22Rv1 (cell line): Measurements from ENCODE around the gene ZNF444.

ENCODE experiments used
- H3K27ac ChIP-seq: fragments of 450-650 bp; 2 replicates; pipeline ENCODE4 v1.5.1; 2017
- ZFX ChIP-seq: fragments of 450-650 bp; IDR thresholded peaks from 2 replicates; pipeline ENCODE4 v1.6.1; 2017; ENCODE audit warnings: antibody characterized with exemption, borderline replicate concordance
- TF ChIP-seq, protein P1 (sequence below): fragments of 450-650 bp; IDR thresholded peaks from 2 replicates; pipeline ENCODE4 v1.5.1; 2017; ENCODE audit warnings: mild to moderate bottlenecking

Gene ZNF444

DNA sequence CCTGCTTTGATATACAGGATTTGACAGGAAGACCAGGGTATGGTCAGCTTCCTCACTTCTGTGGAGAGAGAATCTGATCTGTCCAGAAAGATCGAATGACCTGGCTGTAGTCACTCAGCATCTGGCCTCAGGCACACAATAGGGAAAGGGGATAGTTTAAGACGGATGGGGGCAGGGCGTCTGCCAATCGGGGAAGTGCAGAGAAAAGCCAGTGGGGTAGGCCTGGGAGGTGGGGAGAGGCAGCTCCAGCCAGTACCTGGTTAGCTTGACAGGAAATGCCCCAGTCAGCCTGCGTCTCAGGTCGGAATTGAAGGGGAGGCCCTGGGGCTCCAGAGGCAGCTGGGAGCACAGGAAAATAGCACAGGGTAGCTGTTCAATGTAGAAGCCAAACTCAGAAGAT lies 12.4 kb downstream of the ZNF444 start:
- no peak overlapping the region for H3K27ac ChIP-seq
- TF ChIP-seq ZFX = no peak
- TF ChIP-seq, protein P1, sequence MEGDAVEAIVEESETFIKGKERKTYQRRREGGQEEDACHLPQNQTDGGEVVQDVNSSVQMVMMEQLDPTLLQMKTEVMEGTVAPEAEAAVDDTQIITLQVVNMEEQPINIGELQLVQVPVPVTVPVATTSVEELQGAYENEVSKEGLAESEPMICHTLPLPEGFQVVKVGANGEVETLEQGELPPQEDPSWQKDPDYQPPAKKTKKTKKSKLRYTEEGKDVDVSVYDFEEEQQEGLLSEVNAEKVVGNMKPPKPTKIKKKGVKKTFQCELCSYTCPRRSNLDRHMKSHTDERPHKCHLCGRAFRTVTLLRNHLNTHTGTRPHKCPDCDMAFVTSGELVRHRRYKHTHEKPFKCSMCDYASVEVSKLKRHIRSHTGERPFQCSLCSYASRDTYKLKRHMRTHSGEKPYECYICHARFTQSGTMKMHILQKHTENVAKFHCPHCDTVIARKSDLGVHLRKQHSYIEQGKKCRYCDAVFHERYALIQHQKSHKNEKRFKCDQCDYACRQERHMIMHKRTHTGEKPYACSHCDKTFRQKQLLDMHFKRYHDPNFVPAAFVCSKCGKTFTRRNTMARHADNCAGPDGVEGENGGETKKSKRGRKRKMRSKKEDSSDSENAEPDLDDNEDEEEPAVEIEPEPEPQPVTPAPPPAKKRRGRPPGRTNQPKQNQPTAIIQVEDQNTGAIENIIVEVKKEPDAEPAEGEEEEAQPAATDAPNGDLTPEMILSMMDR = no peak

- no peak overlapping the region for H3K27ac ChIP-seq
- TF ChIP-seq, protein P1 = peak; percentile 60
- TF ChIP-seq ZFX = no peak
These were observed 14.1 kb downstream of the ZNF444 start for GRCh38 chr19:56155124-56155687.

- no peak overlapping the region for H3K27ac ChIP-seq
- no peak for TF ChIP-seq ZFX
- TF ChIP-seq, protein P1 = no peak
These were observed 15.7 kb downstream of the ZNF444 start for GRCh38 chr19:56156768-56157167.

- H3K27ac ChIP-seq = no peak overlapping the region
- no peak for TF ChIP-seq ZFX
These were observed 17.2 kb downstream of the ZNF444 start for GRCh38 chr19:56158170-56158757.

DNA sequence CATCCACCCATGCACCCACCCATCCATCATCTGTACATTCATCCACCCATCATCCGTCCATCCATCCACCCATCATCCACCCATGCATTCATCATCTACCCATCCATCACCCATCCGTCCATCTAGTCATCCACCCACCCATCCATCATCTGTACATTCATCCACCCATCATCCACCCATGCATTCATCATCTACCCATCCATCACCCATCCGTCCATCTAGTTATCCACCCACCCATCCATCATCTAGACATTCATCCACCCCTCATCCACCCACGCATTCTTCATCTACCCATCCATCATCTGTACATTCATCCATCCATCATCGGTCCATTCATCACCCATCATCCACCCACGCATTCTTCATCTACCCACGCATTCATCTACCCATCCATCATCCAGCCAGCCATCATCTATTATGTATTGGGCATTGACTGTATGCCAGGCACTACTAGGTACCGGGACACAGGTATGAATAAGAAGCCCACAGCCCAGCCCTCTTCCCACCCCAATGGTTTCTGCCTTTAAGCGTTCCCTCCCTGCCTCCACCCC lies 18.0 kb downstream of the ZNF444 start:
- no peak overlapping the region for H3K27ac ChIP-seq

DNA sequence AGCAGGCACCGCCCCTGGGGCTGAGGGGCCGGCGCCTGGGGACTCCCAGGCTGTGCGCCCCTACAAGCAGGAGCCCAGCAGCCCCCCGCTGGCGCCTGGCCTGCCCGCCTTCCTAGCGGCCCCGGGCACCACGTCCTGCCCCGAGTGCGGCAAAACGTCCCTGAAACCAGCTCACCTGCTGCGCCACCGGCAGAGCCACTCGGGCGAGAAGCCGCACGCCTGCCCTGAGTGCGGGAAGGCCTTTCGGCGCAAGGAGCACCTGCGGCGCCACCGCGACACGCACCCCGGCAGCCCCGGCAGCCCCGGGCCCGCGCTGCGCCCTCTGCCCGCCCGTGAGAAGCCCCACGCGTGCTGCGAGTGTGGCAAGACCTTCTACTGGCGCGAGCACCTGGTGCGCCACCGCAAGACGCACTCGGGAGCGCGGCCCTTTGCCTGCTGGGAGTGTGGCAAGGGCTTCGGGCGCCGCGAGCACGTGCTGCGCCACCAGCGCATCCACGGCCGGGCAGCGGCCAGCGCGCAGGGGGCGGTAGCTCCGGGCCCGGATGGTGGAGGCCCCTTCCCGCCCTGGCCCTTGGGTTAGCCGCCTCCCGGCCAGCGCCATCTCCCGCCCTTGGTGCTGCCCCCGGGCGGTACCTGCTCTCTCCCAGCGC lies 18.7 kb downstream of the ZNF444 start:
- no peak overlapping the region for H3K27ac ChIP-seq
- TF ChIP-seq ZFX = no peak
- TF ChIP-seq, protein P1 = no peak

More for the DNA sequence above, 18.0 kb downstream of the ZNF444 start:
- TF ChIP-seq, protein P1 = no peak
- no peak for TF ChIP-seq ZFX

DNA sequence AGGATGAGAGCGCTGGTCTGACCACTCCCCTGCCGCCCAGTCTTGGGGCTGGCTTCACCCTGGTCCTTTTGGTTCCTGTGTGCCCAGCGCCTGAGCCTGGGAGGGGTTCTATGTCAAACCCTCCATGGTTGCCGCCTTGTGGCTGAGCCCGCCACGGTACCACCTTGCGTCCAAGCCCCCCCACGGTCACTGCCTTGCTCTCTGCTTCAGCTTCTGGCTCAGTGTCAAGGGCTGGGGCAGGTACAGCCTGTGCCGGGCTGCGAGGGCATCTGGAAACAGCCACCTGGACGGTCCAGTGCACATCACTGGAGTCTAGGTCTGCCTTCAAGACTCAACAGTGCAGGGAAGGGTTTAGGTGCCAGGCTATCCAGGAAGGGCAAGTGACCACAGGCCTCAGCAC lies 20.4 kb downstream of the ZNF444 start:
- no peak for TF ChIP-seq ZFX
- TF ChIP-seq, protein P1 = no peak
- no peak overlapping the region for H3K27ac ChIP-seq
